GM21367 (cell line): ENCODE measurements around the gene SQSTM1.

ENCODE experiments used
- ATAC-seq: cut with Tn5 transposase; IDR thresholded peaks from one replicate; pipeline ENCODE4 v1.9.1; 2021; ENCODE audit not compliant: unreplicated experiment

Gene SQSTM1

DNA sequence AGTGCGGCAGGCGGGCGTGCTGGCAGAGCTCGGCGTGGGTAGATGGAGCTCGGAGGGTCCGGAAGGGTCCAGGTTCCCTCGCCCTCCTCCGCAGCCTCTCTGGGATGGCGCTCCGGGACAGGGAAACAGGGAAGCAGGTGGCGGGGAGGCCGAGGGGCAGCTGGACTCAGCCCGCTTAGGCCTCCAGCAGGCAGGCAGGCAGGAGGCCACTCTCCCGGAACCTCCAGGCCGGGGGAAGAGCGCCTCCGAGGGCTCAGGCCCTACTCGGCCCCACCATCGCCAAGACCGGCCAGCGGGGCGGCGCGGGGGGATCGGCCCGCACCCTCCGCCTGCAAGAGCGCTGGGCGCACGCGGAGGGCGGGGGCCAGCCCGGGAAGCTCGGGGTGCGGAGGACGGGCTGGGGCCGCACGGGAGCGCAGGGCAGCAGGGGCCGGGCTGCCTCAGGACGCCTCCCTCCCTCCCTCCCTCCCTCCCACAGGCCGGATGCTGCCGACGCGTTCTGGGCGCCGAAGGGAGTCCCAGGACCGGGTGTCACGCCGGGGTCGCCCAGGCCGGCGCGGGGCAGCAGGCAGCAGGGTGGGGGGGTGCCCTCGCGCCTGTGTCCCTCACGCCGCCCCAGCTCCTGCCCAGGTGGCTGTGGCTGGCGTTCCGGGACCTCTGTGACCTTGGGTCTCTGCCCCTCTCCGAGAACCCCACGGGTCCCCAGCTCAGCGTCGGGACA lies 15.0 kb upstream of the SQSTM1 start:
- ATAC-seq = peak; percentile 8

DNA sequence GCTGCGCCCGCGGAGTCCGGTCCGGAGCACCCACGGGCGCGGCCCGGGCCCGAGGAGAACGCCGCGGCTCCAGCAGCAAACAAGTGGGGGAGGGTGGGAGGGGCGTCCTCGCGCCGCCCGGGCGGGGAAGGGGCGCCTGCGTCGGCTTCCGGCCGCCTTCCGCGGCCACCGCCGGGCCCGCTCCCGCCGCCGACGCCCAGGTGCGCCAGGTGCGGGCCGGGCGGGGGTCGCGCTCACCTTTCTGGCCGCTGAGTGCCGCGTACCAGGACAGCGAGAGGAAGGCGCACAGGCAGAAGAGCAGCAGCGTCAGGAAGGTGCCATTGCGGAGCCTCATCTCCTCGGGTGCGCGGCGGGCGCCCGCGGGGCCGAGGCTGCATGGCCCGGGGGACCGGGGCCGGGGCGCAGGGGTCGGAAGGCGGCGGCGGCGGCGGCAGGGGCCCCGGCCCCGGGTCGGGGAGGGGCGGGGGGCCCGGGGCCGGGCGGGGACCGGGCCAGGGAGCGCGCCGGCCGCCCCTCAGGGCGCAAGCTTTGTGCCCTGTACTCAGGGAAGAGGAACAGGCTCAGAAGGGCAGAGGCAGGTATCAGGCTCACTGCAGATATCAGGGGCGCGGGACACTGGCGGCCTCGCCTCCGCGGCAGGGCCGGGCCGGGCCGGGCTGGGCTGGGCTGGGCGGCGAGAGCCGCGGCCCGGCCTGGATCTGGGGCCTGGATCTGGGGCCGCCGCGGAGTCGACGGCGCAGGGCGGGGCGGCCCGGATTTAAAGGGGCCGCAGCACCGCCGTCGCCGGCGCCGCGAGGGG lies 14.3 kb upstream of the SQSTM1 start, which contains the start of gene MGAT4B:
TSS of gene MGAT4B (minus strand) at position 617 of the 799 bp plus-strand sequence. CDS start at position 334, 283 bp downstream.
- peak; percentile 56 for ATAC-seq

DNA sequence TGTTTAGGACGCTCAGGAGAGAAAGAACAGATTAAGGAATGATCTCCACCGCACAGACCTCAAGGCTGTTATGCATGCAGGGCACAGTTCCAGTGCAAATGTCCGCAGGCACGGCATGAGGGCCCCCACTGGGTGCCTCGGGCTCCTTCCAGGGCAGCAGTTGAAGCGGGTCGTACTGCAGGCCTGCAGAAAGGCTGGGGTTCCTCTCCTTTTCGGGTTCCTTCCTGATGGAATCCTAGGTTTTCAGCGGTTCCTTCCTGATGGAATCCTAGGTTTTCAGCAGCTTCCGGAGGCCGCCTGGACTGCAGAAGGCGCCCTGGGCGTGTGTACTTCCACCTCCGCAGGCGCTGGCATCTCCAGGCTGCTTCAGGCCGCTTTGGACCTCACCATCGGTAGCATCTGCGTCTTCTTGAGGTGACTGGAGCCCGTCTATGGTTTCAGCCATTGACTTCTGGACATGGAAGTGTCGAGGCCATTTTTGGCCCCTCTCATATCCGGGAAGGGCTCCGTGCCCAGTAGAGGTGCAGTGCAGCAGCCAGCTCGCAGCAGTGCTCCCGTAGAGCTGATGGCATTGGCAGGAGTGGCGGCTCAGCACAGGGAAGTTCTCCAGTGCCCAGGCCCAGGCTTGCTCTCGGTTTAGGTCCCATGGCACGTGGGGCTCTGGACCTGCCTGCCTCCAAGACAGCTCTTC lies 8.4 kb upstream of the SQSTM1 start:
- no peak for ATAC-seq

DNA sequence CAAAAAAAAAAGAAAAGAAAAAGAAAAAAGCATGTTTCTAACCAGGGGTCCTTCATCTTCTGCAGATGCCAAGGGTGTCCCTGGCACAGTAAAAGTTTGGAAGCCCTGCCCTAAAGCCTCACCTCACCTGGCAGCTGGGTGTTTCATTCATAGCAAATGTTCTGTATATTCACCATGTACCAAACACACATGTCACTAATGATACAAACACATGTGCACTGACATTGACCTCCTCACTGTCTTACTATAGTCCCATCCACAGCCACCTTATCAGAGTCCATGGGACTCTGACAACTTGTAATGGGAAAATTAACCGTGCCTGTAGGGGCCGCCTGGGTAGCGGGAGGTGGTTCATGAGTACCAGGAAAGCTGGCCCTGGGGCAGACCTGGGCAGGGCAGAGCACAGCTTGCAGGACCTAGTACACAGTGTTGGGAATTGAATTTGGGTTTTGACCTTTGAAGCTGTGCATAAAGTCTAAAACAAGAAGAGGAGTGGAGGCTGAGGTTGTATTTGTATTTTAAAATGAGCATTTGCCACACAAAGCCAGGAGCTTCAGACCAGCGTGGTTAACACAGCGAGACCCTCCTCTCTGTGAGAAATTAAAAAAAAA lies 7.6 kb upstream of the SQSTM1 start:
- no peak for ATAC-seq

DNA sequence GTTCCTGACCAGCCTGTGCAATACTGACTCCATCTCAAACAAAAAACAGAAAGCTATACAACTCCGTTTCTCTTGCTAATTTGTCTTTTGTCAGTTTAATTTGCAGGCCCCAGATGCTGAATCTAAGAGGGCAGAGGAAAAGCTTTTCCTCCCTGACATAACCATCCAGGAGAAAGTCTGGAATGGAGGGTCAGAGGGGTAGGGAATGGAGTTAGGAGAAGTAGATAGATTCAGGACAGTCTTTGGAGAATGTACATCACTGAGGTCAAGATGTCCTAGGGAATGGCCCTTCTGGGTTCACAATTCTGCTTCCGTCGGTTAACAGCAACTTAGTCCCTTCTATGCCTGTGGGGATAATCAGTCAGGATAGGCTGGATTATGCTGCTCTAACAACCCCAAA lies 6.6 kb upstream of the SQSTM1 start:
- ATAC-seq = no peak

DNA sequence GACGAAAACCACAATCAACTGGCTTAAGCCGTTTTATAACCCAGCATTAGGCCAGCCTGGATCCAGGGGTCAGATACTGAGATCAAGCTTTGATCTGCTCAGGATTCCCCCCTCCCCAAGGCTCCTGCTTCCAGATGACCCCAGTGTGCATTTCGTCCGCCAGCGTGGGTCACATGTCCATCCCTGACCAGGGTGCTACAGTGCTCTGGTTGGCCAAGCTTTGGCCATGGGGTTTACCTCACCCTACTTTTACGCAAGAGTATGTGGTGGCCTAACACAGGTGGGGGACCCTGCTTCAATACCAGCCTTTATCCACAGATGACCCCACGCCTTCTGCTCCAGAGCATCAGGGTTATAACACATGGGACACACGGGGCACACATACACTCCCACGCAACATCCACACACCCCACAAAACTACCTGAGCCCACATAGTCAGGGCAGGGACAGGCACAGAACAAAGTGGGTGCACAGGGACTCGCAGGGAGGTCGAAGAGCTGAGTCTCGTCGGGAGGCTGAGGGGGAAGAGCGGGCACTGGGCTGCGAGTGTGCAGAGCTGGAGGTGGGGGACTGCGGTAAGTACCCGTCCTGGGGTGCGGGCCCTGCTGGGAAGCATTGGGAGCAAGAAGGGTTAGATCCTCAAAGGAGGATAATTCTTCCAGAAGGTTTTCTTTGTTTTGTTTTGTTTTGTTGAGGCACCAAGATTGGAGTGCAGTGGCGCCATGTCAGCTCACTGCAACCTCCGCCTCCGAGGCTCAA lies 5.0 kb upstream of the SQSTM1 start:
- ATAC-seq = no peak

DNA sequence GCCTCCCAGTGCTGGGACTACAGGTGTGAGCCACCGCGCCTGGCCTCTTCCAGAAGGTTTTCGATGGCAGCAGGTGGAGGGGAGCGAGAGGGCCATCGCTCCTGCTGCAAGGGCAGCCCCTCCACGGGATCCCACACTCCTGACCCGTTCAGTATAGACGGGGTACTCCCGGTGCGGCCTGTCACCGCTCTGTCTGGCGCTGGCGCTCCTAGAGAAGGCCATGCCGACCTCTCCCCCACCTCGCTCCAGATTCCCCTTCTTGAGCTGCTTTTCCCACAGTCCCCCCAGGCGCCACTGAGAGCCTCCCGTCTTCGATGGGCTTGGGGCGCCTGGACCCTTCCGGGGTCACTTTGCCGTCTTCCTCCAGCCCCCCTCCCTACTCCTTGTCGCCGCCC lies 4.3 kb upstream of the SQSTM1 start:
- ATAC-seq = no peak

DNA sequence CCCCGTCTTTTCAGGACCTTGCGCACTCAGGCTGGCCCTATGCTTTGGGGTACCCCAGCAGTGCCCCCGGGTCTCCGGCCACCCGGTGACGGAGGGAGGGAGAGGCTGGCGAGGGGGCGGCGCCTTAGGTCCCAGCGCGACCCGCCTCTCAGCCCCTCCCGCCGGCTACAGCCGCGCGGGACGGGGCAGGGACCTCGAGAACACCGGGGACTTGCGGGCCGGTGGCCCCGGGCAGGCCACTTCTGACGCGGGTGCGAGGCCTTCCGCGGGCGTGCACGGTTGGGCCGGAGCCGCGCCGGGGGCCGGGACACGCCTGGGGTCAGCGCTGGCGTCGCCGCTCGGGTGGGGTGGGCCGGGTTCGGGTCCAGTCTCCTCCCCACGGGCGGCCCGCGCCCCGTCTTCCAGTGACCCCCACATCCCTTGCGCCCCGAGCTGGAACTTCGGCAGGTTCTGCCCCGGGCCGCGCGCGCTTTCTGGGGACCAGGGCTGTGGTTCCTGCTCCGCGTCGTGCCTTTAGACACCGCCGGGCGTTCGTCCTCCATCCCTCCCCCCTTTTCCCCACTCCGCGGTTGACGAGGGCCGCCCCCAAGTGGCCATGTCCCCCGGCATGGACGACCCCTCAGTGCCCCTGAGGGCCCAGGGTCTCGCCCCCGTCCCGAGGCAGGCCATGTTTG lies 3.8 kb upstream of the SQSTM1 start:
- ATAC-seq = no peak

DNA sequence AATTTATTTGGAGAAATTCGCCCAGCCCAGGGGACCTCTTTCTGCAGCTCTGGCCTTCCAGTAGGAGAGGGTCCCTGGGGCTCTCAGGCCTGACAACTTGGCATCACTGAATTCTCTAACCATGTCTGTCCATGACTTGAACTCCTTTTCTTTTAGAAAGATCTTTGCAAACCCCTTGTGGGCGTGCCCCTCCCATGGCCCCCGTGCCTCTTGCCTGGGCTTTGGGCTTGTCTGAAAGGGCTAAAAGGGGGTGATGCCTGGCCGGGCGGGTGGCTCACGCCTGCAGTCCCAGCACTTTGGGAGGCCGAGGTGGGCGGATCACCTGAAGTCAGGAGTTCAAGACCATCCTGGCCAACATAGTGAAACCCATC lies 3.2 kb upstream of the SQSTM1 start:
- ATAC-seq = no peak

DNA sequence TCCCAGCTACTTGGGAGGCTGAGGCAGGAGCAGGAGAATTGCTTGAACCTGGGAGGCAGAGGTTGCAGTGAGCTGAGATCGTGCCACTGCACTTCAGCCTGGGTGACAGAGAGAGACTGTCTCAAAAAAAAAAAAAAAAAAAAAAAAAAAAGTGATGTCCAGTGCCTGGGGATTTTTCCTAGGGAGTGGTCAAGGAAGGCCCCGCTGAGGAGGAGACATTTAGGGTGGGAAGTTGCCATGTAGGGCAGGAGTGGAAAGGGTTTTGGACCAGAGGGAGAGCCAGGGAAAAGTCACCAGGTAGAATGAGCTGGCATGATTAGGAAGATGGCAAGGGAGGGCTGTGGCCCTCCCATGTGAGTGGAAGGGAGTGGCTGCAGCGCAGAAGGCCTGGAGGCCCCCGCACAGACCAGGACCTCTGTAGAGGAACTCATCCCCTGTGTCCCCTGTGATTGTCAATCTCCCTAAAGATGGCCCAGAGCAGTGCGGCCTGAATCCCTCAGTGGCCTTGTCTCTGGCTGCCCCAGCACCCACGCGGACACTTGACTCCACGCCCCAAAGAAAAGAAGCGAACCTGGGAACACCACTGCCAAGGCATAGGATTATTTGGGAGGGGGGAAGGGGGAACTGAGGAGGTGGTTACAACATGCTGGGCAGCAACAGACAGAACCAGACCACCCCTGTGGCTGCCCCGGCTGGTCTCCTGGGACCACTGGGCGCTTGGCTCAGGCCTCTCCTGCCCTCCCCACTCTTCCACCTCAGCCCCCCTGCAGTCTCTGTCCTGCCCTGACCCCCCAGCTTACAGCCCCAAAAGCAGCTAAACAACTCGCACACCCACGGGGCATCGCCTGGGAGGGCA lies 2.6 kb upstream of the SQSTM1 start:
- no peak for ATAC-seq

DNA sequence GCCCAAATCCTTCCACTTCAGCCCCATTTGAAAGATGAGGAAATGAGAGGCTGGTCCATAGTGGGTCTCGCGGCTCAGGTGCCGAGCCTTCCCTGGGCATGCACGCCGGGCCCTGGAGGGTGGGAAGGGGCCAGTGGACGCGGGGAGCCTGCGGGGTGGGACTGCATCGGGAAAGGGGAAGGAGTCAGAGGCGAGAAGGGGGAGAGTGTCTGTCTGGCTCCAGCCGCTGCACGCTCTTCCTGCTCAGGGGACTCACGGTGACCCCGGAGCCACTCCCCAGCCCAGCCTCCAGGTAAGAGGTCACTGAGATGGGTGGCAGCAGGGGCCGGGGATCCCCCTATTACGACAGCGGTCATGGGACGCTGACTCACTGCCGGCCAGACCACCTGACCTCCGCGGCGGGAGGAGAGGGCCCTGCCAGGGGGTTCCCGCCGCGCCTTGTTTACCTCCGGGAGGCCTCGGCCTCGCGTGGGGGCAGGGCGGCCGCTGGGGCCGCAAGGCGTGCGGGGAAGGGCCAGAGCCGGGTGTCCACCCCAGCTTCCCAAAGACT lies 1.9 kb upstream of the SQSTM1 start:
- ATAC-seq = peak; percentile 46

DNA sequence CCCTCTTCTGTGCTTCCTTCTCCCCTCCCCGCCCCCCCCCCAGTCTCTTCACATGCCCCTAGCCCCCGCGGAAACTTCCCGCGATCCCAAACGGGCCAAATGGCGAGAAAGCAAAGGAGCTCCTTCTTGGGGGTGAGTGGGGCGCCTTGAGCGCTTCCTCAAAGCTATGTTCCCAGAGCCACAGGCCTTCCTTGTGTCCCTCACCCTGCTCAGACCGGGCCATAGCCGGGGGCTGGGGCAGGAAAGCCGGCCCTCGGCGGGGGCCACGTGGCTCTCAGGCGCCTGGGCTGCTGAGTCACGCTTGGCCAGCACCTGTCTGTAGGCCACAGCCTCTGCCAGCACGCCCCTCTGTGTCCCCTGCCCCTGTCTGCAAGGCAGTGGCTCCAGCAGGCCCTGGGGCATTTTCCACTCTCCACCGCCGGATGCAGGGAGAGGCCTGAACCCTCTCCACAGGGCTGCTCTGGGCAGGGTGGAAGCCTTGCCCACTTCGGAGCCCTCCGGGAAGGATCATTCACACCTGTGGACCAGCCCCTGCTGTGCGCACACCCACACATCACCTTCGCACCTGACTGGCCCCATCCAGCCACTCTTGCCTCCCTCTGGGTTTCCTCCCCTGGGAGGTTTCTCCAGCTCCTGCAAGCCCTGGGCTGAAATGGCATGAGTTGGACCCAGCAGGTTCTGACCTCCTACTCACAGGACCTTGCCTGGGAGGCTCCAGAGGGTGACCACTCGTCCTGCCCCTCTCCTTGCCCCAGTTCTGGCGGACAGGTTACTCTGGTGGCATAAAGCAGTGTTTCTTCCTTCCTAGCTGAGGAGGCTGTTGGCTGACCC lies 1.2 kb upstream of the SQSTM1 start:
- ATAC-seq = no peak

DNA sequence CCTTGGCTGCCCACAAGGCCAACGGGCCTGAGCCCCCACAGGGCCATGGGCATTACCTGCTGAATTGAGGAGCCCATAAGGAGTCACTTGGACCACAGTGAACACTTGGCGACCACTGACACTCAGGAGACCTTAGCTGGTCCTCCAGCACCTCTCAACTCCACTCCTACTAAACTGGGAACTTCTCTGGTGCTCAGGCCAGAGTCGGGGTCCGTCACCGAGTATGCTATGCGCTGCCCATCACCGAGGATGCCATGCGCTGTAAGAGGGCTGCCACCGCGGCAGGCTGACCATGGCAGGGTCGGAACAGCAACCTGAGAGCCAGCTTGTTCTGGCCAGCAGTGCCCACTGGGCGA lies 600 bp upstream of the SQSTM1 start:
- no peak for ATAC-seq

DNA sequence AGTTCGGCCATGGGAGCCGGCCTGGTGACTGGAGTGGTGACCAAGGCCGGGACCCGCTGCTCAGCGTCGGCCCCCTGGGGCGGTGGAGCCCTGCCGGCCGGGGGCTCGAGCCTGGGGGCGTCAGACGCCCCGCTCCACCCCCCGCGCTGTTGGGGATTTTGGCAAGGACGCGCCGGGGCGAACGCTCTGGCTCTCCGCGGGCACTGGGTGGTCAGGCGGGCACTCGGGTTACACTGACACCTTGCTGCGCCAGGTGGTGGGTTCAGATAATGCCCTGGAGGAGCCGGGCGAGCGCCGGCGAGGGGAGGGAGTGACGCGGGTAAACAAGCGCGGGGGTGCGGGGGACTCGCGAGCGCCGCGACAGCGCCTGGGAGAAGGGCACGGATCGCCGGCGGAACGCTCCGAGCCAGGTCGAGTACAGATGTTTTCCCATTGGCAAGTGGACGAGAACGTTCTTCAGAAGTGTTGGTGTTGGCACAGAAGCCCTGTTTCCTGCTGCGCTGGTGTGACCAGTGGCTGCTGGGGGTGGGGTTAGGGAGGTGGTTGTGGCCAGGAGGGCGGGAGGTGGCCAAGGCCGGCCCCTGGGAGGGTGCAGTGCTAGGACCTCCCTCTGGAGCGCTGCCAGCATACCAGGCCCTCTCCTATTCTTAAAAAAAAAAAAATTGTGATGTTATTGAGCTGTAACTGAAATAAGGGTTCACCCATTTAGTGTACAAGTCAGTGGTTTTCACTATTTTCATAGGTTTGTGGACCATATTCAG lies 773 bp downstream of the SQSTM1 start:
- ATAC-seq = peak; percentile 40

DNA sequence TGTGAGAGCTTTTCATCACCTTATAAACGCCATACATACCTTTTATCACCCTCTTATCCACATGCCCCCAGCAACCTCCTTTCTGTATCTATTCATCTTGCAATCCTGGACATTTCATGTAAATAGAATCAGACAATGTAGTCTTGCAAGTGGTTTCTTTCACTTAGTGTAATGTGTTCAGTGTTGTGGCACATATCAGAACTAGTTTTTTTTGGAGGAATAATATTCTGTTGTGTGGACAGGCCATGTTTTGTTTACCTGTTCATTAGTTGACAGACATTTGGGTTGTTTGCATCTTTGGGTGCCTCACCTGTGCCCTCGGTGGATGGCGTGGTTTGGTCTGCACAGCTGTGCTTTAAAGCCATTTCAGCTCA lies 1.3 kb downstream of the SQSTM1 start:
- ATAC-seq = no peak

DNA sequence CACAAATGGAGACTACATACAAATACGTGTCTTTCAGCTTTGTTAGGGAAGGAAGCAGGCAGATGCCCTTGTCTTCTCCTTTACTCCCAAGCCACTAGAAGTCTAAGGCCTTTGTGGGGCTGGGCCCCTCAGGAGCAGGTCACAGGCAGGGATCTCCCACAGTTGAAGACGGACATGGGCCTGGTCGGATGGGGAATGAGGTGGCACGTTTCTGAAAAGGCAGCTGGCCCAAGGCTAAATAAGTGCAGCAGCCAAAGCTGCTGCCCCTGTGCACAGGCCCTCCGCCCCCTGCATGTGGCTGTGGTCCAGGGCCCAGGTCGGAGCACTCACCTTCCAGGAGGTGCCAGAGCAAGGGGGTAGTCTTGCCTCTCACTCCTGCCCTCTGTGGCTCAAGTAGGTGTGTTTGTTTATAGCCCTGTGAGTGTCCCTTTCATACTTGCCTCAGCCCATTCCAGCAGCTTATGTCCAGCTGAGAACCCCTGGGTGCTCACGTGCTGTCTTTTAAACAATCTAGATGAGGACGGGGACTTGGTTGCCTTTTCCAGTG lies 1.8 kb downstream of the SQSTM1 start:
- no peak for ATAC-seq
